Neural progenitor cell (in vitro differentiated cells): ENCODE data around the gene PADI3.

Experiments used
- EZH2 ChIP-seq: fragments of 200-600 bp; sonication (generic); IDR thresholded peaks from 2 replicates; pipeline ENCODE4 v1.6.1; 2017; ENCODE audit warnings: antibody characterized with exemption, mild to moderate bottlenecking, moderate library complexity
- TF ChIP-seq, protein P1 (sequence below): fragments of 200-600 bp; sonication (generic); IDR thresholded peaks from 2 replicates; pipeline ENCODE4 v1.5.1; 2017; ENCODE audit warnings: antibody characterized with exemption, mild to moderate bottlenecking

DNA sequence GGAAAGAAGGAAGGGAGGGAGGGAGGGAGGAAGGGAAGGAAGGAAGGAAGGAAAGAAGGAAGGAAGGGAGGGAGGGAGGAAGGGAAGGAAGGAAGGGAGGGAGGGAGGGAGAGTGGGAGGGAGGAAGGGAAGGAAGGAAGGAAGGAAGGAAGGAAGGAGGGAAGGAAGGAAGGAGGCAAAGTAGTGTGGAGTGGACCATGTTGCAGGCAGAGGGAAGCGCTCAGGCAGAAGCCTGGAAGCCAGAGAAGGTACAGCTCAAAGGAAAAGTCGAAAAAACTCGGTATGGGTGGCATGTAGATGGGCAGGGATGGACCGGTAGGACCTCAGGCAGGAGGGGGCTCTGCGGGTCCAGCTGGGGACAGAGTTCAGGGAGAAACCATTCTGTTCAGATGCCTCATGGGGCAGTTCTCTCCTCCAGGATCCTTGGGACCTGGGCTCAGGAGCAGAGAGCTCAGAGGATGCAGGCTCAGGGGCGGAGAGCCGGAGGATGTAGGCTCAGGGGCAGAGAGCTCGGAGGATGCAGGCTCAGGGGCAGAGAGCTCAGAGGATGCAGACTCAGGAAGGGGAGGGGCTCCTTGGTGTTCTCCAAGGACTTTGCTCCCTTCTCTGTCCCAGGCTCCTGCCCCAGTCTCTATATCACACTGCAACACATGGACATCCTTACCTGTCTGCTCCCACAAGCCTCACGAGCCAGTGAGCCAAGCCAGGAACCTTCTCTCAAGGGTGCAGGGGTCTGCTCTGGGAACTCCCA lies 13.6 kb upstream of the PADI3 start:
- TF ChIP-seq, protein P1, sequence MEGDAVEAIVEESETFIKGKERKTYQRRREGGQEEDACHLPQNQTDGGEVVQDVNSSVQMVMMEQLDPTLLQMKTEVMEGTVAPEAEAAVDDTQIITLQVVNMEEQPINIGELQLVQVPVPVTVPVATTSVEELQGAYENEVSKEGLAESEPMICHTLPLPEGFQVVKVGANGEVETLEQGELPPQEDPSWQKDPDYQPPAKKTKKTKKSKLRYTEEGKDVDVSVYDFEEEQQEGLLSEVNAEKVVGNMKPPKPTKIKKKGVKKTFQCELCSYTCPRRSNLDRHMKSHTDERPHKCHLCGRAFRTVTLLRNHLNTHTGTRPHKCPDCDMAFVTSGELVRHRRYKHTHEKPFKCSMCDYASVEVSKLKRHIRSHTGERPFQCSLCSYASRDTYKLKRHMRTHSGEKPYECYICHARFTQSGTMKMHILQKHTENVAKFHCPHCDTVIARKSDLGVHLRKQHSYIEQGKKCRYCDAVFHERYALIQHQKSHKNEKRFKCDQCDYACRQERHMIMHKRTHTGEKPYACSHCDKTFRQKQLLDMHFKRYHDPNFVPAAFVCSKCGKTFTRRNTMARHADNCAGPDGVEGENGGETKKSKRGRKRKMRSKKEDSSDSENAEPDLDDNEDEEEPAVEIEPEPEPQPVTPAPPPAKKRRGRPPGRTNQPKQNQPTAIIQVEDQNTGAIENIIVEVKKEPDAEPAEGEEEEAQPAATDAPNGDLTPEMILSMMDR: no peak
- TF ChIP-seq EZH2: no peak
